GM12878 (cell line): ENCODE measurements around the gene COQ7. TPM values are rescaled to one million over a fixed set of nuclear protein-coding genes. Genes with fewer than 3 reads are reported as not detected.
A peak's percentile ranks its signal among the peaks of the same experiment; 100 is the strongest.

ENCODE experiments used
- ASH2L ChIP-seq: fragments of 300-600, 200-600 bp; sonication (generic); IDR thresholded peaks from 2 replicates; pipeline ENCODE4 v1.6.1; 2017; ENCODE audit warnings: low read depth, mild to moderate bottlenecking, borderline replicate concordance
- BCL11A ChIP-seq: IDR thresholded peaks from 2 replicates; pipeline ENCODE4 v1.6.1; 2011; ENCODE audit warnings: low read depth, low read length
- CBX5 ChIP-seq: sonication (generic); IDR thresholded peaks from 2 replicates; pipeline ENCODE4 v1.6.1; 2016; ENCODE audit warnings: low read depth, moderate library complexity, mild to moderate bottlenecking, inconsistent platforms
- EGR1 ChIP-seq, 2 experiments: IDR thresholded peaks; 1 replicate in 1 of 2; 2 replicates in 1 of 2; pipeline ENCODE4 v1.6.1; 2011 to 2012; ENCODE audit warnings: low read depth in 2 of 2, low read length in 2 of 2, borderline replicate concordance in 1 of 2, mild to moderate bottlenecking in 1 of 2, moderate library complexity in 1 of 2
- JUND ChIP-seq: IDR thresholded peaks from 2 replicates; pipeline ENCODE4 v1.6.1; 2012; ENCODE audit warnings: low read depth, mild to moderate bottlenecking, low read length, improper control_type of control experiment, moderate library complexity
- ZNF622 ChIP-seq: fragments of 450-650 bp; IDR thresholded peaks from 2 replicates; pipeline ENCODE4 v1.6.1; 2017; ENCODE audit warnings: mild to moderate bottlenecking, inconsistent platforms
- polyA plus RNA-seq, 11 experiments: library from polyadenylated mRNA; depleted of rRNA in 4 of 11; unstranded in 6 of 11; stranded (reverse) in 5 of 11; fragments of >200 nt; fragmentation: Nextera tagmentation in 4 of 11; fragmentation: Illumina TruSeq in 1 of 11; extraction: Ambion mirVana in 4 of 11; extraction: Trizol in 1 of 11; gene quantifications; 1 replicate in 1 of 11; 2 replicates in 10 of 11; pipeline versions ENCODE4 v1.2.1 to v1.2.3, GENCODE V29; 2011 to 2016; ENCODE audit warnings: inconsistent platforms in 2 of 11, missing spikeins in 2 of 11, low read depth in 1 of 11
- total RNA-seq, 4 experiments: library from RNA; depleted of rRNA in 3 of 4; stranded (reverse); fragments of >200 nt in 3 of 4; fragmentation: Illumina TruSeq in 1 of 4; extraction: Trizol in 1 of 4; gene quantifications; 2 replicates each; pipeline versions ENCODE4 v1.2.1 to v1.2.3, GENCODE V29; 2013 to 2021
- TF ChIP-seq, protein P1 (sequence below): fragments of 450-650 bp; IDR thresholded peaks from 2 replicates; pipeline ENCODE4 v1.6.1; 2018; ENCODE audit warnings: mild to moderate bottlenecking, low read depth, moderate library complexity; ENCODE audit not compliant: partially characterized antibody
- TF ChIP-seq, protein P2 (sequence below): fragments of 150-350 bp; IDR thresholded peaks from 2 replicates; pipeline ENCODE4 v1.6.1; 2014; ENCODE audit warnings: mild to moderate bottlenecking, low read depth, low read length
- TF ChIP-seq, protein P3 (sequence below): fragments of 450-650 bp; IDR thresholded peaks from 2 replicates; pipeline ENCODE4 v1.6.1; 2017; ENCODE audit warnings: mild to moderate bottlenecking, moderate library complexity

Gene COQ7
- total and polyA plus RNA-seq, 10 of the 15 experiments (the other 5 are each of a cell fraction or from before 2014, with no cell fraction given): 3.2 to 21.9 (median 13.0) TPM

DNA sequence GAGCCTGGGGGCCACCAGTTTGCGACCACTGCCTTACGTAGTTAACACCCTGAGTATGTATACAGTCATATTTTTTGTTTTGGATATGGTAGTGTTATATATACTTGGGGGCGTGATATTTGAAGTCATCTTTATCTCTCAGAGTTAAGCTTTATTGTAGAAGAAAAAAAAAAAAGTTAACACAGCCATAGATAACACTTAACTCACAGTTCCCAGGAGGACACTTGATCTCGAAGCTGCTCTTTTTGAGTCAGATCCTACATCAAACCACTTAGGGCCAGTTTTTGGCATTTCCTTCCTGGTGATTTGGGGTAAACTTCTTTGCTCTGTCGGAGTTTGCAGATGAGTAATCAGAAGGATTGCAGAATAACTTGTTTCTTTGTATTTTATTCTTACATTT, 52.1 kb downstream of the COQ7 start (continued):
- TF ChIP-seq, protein P1, sequence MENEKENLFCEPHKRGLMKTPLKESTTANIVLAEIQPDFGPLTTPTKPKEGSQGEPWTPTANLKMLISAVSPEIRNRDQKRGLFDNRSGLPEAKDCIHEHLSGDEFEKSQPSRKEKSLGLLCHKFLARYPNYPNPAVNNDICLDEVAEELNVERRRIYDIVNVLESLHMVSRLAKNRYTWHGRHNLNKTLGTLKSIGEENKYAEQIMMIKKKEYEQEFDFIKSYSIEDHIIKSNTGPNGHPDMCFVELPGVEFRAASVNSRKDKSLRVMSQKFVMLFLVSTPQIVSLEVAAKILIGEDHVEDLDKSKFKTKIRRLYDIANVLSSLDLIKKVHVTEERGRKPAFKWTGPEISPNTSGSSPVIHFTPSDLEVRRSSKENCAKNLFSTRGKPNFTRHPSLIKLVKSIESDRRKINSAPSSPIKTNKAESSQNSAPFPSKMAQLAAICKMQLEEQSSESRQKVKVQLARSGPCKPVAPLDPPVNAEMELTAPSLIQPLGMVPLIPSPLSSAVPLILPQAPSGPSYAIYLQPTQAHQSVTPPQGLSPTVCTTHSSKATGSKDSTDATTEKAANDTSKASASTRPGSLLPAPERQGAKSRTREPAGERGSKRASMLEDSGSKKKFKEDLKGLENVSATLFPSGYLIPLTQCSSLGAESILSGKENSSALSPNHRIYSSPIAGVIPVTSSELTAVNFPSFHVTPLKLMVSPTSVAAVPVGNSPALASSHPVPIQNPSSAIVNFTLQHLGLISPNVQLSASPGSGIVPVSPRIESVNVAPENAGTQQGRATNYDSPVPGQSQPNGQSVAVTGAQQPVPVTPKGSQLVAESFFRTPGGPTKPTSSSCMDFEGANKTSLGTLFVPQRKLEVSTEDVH: no peak
- 0 out of 2 replicates have a peak, but pooled peaks have one; percentile 34 for TF ChIP-seq BCL11A
- no peak for TF ChIP-seq ZNF622
- TF ChIP-seq, protein P2, sequence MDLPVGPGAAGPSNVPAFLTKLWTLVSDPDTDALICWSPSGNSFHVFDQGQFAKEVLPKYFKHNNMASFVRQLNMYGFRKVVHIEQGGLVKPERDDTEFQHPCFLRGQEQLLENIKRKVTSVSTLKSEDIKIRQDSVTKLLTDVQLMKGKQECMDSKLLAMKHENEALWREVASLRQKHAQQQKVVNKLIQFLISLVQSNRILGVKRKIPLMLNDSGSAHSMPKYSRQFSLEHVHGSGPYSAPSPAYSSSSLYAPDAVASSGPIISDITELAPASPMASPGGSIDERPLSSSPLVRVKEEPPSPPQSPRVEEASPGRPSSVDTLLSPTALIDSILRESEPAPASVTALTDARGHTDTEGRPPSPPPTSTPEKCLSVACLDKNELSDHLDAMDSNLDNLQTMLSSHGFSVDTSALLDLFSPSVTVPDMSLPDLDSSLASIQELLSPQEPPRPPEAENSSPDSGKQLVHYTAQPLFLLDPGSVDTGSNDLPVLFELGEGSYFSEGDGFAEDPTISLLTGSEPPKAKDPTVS: no peak
- no peak for TF ChIP-seq JUND
- TF ChIP-seq EGR1 (IDR thresholded peaks at IDR 0.05; ENCODE audit: borderline replicate concordance in 1 of 2, low read depth in 2 of 2, low read length in 2 of 2): peak in 1 of 2 experiments; percentile 36; a peak in 1 of 3 replicates
- no peak for TF ChIP-seq CBX5
- TF ChIP-seq, protein P3, sequence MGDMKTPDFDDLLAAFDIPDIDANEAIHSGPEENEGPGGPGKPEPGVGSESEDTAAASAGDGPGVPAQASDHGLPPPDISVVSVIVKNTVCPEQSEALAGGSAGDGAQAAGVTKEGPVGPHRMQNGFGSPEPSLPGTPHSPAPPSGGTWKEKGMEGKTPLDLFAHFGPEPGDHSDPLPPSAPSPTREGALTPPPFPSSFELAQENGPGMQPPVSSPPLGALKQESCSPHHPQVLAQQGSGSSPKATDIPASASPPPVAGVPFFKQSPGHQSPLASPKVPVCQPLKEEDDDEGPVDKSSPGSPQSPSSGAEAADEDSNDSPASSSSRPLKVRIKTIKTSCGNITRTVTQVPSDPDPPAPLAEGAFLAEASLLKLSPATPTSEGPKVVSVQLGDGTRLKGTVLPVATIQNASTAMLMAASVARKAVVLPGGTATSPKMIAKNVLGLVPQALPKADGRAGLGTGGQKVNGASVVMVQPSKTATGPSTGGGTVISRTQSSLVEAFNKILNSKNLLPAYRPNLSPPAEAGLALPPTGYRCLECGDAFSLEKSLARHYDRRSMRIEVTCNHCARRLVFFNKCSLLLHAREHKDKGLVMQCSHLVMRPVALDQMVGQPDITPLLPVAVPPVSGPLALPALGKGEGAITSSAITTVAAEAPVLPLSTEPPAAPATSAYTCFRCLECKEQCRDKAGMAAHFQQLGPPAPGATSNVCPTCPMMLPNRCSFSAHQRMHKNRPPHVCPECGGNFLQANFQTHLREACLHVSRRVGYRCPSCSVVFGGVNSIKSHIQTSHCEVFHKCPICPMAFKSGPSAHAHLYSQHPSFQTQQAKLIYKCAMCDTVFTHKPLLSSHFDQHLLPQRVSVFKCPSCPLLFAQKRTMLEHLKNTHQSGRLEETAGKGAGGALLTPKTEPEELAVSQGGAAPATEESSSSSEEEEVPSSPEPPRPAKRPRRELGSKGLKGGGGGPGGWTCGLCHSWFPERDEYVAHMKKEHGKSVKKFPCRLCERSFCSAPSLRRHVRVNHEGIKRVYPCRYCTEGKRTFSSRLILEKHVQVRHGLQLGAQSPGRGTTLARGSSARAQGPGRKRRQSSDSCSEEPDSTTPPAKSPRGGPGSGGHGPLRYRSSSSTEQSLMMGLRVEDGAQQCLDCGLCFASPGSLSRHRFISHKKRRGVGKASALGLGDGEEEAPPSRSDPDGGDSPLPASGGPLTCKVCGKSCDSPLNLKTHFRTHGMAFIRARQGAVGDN: no peak
- TF ChIP-seq ASH2L: no peak
- TF ChIP-seq, all 136 proteins: peak for 11
